ENCODE measurements around the gene INHBB. TPM values are rescaled to one million over a fixed set of nuclear protein-coding genes. Genes with fewer than 3 reads are reported as not detected.

INHBB gene
- total and polyA plus RNA-seq, 11 donors: 0.70 to 38.0 (median 2.8) TPM

- H3K27ac ChIP-seq: peak overlapping the region in 3 of 12 donors; percentile 19 to 46 (median 19)
- peak in 2 of 4 donors; percentile 6 to 17 for ATAC-seq
- intact Hi-C loops (cut with DNase I): loop anchor here in 6 of 10 donors (5.0 to 10.0 kb wide), 7 partner anchors 155 to 728 kb away; no protein-coding TSS in a partner anchor
Observed at GRCh38 chr2:120346667-120347358, 877 bp downstream of the INHBB start.

GRCh38 chr2:120347396-120348060 lies 1.6 kb downstream of the INHBB start:
- Histone ChIP-seq H3K36me3 (no peaks in the 10 kb centered on the region), H3K9me3 (no peaks in the 10 kb centered on the region), H3K4me1 (peaks cover 0 to 51% (median 27%) of the 10 kb centered on the region in 12 donors), H3K27me3 (peaks cover 12 to 66% (median 37%) of the 10 kb centered on the region in 9 donors), H3K4me3 (peak overlapping the region in 10 of 12 donors; percentile 25 to 62 (median 52)), H3K27ac (peak overlapping the region in 1 of 12 donors; percentile 46)
- TF ChIP-seq CTCF (IDR thresholded peaks at IDR 0.05): no peak
- TF ChIP-seq POLR2A (IDR thresholded peaks at IDR 0.05): no peak
- intact Hi-C loops (cut with DNase I): loop anchor here in 6 of 10 donors (5.0 to 10.0 kb wide), 7 partner anchors 155 to 727 kb away; no protein-coding TSS in a partner anchor
- 9 to 13% (median 11%) methylated on average over 26 to 27 of the region's 27 CpGs for WGBS, 4 donors
- ATAC-seq (no peak), DNase-seq (peak in 2 of 5 donors; percentile 15 to 52)

More at GRCh38 chr2:120346667-120347358, 877 bp downstream of the INHBB start:
- peaks cover 16 to 73% (median 42%) of the 10 kb centered on the region in 9 donors for H3K27me3 ChIP-seq
- 1 to 2% (median 2%) methylated on average over 33 to 54 of the region's 54 CpGs for WGBS, 4 donors
- H3K36me3 ChIP-seq: no peaks in the 10 kb centered on the region
- H3K4me3 ChIP-seq: peak overlapping the region in 11 of 12 donors; percentile 23 to 62 (median 51)
- no peaks in the 10 kb centered on the region for H3K9me3 ChIP-seq
- no peak for TF ChIP-seq CTCF (IDR thresholded peaks at IDR 0.05)
- no peak for TF ChIP-seq POLR2A (IDR thresholded peaks at IDR 0.05)
- H3K4me1 ChIP-seq: peaks cover 0 to 51% (median 27%) of the 10 kb centered on the region in 12 donors
- peak in 2 of 5 donors; percentile 9 to 56 for DNase-seq

- Histone ChIP-seq H3K9me3 (no peaks in the 10 kb centered on the region), H3K36me3 (no peaks in the 10 kb centered on the region), H3K27ac (no peak overlapping the region), H3K27me3 (peaks cover 4 to 58% (median 32%) of the 10 kb centered on the region in 9 donors), H3K4me3 (peak overlapping the region in 4 of 12 donors; percentile 51 to 60 (median 58)), H3K4me1 (peaks cover 0 to 45% (median 25%) of the 10 kb centered on the region in 12 donors)
- no peak for DNase-seq
- TF ChIP-seq POLR2A (IDR thresholded peaks at IDR 0.05) (no peak), CTCF (IDR thresholded peaks at IDR 0.05) (no peak)
- WGBS, 4 donors: 48 to 65% (median 54%) methylated on average over 7 of the region's 7 CpGs
- no peak for ATAC-seq
- intact Hi-C loops (cut with DNase I): loop anchor here in 6 of 10 donors (5.0 to 10.0 kb wide), 7 partner anchors 154 to 727 kb away; no protein-coding TSS in a partner anchor
Observed at GRCh38 chr2:120348134-120348736, 2.3 kb downstream of the INHBB start.

Measured in heart left ventricle (tissue), 16 donors.